GM12874 (cell line): ENCODE measurements around the gene GPR108.

ENCODE experiments used
- CTCF ChIP-seq: IDR thresholded peaks from 2 replicates; pipeline ENCODE4 v1.5.1; 2011; ENCODE audit warnings: low read depth, mild to moderate bottlenecking, control low read depth, low read length, moderate library complexity; ENCODE audit not compliant: insufficient read depth

The GPR108 gene

GRCh38 chr19:6724631-6725492 is 12.5 kb downstream of the GPR108 start:
- TF ChIP-seq CTCF = no peak

- TF ChIP-seq CTCF = no peak
These were observed 13.6 kb downstream of the GPR108 start for GRCh38 chr19:6723738-6724137.

- TF ChIP-seq CTCF = no peak
These were observed 14.2 kb downstream of the GPR108 start for GRCh38 chr19:6723108-6723618.

GRCh38 chr19:6721773-6722172 is 15.6 kb downstream of the GPR108 start:
- no peak for TF ChIP-seq CTCF

GRCh38 chr19:6721138-6721474 is 16.3 kb downstream of the GPR108 start:
- TF ChIP-seq CTCF = no peak

GRCh38 chr19:6720369-6721137 is 16.8 kb downstream of the GPR108 start, which contains the start of gene C3:
C3 (minus strand) TSS chr19:6720650; CDS start chr19:6720589, 61 bp downstream.
- no peak for TF ChIP-seq CTCF

- no peak for TF ChIP-seq CTCF
These were observed 17.4 kb downstream of the GPR108 start for GRCh38 chr19:6719992-6720368.
